ENCODE data around the gene DYNC1I1. TPM values are rescaled to one million over a fixed set of nuclear protein-coding genes. Genes with fewer than 3 reads are reported as not detected.

DYNC1I1 gene
- total and polyA plus RNA-seq, 2 experiments from 2014 or later, result 0.53 to 1.4 TPM

GRCh38 chr7:95917634-95918033 lies 145.3 kb downstream of the DYNC1I1 start:
- no peaks in the 10 kb centered on the region for H3K9me2 ChIP-seq (ENCODE audit: insufficient read depth)
- no peaks in the 10 kb centered on the region for H3F3A ChIP-seq (ENCODE audit: insufficient read depth)
- no peaks in the 10 kb centered on the region for H3K36me3 ChIP-seq (ENCODE audit: low read depth)
- H3K27me3 ChIP-seq (replicated peaks; ENCODE audit: insufficient read depth), result no peaks in the 10 kb centered on the region; the same call in 1 of the 2 replicates
- no peak overlapping the region for H3K4me2 ChIP-seq (ENCODE audit: unreplicated experiment)
- H3K27ac ChIP-seq, result no peak overlapping the region
- H3K4me1 ChIP-seq (ENCODE audit: insufficient read depth), result peaks cover 14% of the 10 kb centered on the region
- WGBS, 2 experiments (ENCODE audit: low coverage in 1 of 2, low lambda C conversion rate in 2 of 2, missing lambda C conversion rate in 2 of 2), result 63 to 70% methylated on average over 8 of the region's 8 CpGs
- H3K9me3 ChIP-seq (ENCODE audit: low read depth), result no peaks in the 10 kb centered on the region
- no peak for DNase-seq
- H2AFZ ChIP-seq, result no peak overlapping the region
- H4K20me1 ChIP-seq (ENCODE audit: insufficient read depth), result no peaks in the 10 kb centered on the region
- in situ Hi-C loops (cut with MboI), result loop anchor here (25.0 kb wide), 1 partner anchor 1920 kb away; no protein-coding TSS in a partner anchor
- H3K4me3 ChIP-seq, result no peak overlapping the region
- H3K79me2 ChIP-seq (ENCODE audit: insufficient read depth), result no peaks in the 10 kb centered on the region
- H3K9ac ChIP-seq, result no peak overlapping the region
- TF ChIP-seq EZH2 (IDR thresholded peaks at IDR 0.05; ENCODE audit: insufficient read depth, poor library complexity, severe bottlenecking) (no peak), EZH2phosphoT487 (IDR thresholded peaks at IDR 0.05; ENCODE audit: insufficient read depth, low read depth) (no peak)

DNA sequence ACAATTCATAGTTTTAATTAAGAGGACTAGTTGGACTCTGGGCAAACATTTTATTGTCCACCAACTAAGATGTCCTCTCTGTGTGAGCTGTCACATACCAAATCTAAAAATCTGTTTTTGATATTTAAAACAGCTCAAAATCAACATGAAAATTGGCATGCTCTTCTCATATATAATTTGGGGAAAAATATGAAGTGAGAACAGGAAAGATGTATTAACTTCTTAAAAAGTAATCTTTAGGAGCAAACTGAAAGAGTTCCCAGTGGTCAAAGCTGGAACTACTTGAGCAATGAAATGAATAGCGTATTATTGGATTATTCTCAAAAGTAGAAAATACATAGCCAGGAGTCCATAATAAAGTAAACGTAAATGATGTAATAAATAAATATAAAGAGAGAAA lies 147.2 kb downstream of the DYNC1I1 start:
- H3F3A ChIP-seq (ENCODE audit: insufficient read depth), result no peaks in the 10 kb centered on the region
- H2AFZ ChIP-seq, result no peak overlapping the region
- H3K4me1 ChIP-seq (ENCODE audit: insufficient read depth), result peaks cover 16% of the 10 kb centered on the region
- TF ChIP-seq EZH2 (IDR thresholded peaks at IDR 0.05; ENCODE audit: insufficient read depth, poor library complexity, severe bottlenecking) (no peak), EZH2phosphoT487 (IDR thresholded peaks at IDR 0.05; ENCODE audit: insufficient read depth, low read depth) (no peak)
- H3K27me3 ChIP-seq (replicated peaks; ENCODE audit: insufficient read depth), result no peaks in the 10 kb centered on the region
- in situ Hi-C loops (cut with MboI), result loop anchor here (25.0 kb wide), 1 partner anchor 1918 kb away; no protein-coding TSS in a partner anchor
- WGBS, 2 experiments (ENCODE audit: low coverage in 1 of 2, low lambda C conversion rate in 2 of 2, missing lambda C conversion rate in 2 of 2), result 77 to 91% methylated on average over 2 of the region's 2 CpGs
- H3K27ac ChIP-seq, result no peak overlapping the region
- H3K9me3 ChIP-seq (ENCODE audit: low read depth), result no peaks in the 10 kb centered on the region
- H3K79me2 ChIP-seq (ENCODE audit: insufficient read depth), result no peaks in the 10 kb centered on the region
- H3K36me3 ChIP-seq (ENCODE audit: low read depth), result no peaks in the 10 kb centered on the region
- peak; percentile 6 for DNase-seq
- H3K9ac ChIP-seq, result no peak overlapping the region
- H3K4me3 ChIP-seq, result no peak overlapping the region
- H3K9me2 ChIP-seq (ENCODE audit: insufficient read depth), result no peaks in the 10 kb centered on the region
- H3K4me2 ChIP-seq (ENCODE audit: unreplicated experiment), result no peak overlapping the region
- H4K20me1 ChIP-seq (ENCODE audit: insufficient read depth), result no peaks in the 10 kb centered on the region

DNA sequence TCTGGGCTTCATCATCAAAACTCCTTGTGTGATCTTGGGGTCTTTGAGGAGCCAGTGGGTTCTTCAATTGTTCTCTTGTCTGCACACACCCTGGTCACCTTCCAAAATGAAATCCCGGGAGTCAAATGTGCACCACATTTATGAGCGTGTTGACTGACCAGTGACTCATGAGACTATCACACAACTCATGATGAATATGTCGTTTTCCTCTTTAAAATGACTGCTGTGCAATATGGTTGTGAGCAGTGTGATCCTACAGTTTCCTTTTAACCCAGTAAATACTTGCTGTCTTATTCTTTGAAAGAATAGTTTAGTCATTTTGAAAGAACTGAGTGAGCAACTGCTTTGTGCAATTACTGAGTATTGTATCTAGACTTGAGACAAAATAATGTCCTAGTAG lies 149.2 kb downstream of the DYNC1I1 start:
- 0 to 1% methylated on average over 3 of the region's 3 CpGs for WGBS, 2 experiments (ENCODE audit: low coverage in 1 of 2, low lambda C conversion rate in 2 of 2, missing lambda C conversion rate in 2 of 2)

DNA sequence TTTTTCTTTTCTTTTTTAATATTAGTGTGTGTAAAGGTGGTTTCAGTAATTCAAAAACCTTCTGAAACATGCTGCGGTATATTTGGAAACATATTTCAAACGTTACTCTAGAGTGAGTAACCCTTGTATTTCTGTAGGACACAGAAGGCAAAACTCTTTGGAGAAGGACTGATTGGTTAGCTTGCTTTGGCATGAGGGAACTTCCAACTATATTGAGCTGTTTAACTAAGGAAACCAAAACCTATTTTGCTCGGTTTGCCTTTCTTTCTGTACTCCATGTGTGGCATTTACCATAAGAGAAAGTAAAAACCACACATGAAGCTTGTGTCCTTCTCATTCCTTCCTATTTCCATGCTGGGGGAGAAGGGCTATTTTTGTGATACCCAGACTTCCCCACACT lies 149.8 kb downstream of the DYNC1I1 start:
- H4K20me1 ChIP-seq (ENCODE audit: insufficient read depth), result no peaks in the 10 kb centered on the region
- H3K79me2 ChIP-seq (ENCODE audit: insufficient read depth), result no peaks in the 10 kb centered on the region
- no peaks in the 10 kb centered on the region for H3K36me3 ChIP-seq (ENCODE audit: low read depth)
- no peak overlapping the region for H3K9ac ChIP-seq
- DNase-seq, result peak; percentile 50
- peak overlapping the region; percentile 55 for H3K4me2 ChIP-seq (ENCODE audit: unreplicated experiment)
- no peak overlapping the region for H3K27ac ChIP-seq
- in situ Hi-C loops (cut with MboI), result loop anchor here (25.0 kb wide), 1 partner anchor 1915 kb away; no protein-coding TSS in a partner anchor
- no peaks in the 10 kb centered on the region for H3K9me3 ChIP-seq (ENCODE audit: low read depth)
- peak overlapping the region; percentile 26; the same call in 1 of the 2 replicates for H3K4me3 ChIP-seq
- H3K27me3 ChIP-seq (replicated peaks; ENCODE audit: insufficient read depth), result no peaks in the 10 kb centered on the region
- H3K9me2 ChIP-seq (ENCODE audit: insufficient read depth), result no peaks in the 10 kb centered on the region
- H3K4me1 ChIP-seq (ENCODE audit: insufficient read depth), result peaks cover 16% of the 10 kb centered on the region
- H2AFZ ChIP-seq, result no peak overlapping the region
- no peaks in the 10 kb centered on the region for H3F3A ChIP-seq (ENCODE audit: insufficient read depth)
- 20 to 23% methylated on average over 3 of the region's 3 CpGs for WGBS, 2 experiments (ENCODE audit: low coverage in 1 of 2, low lambda C conversion rate in 2 of 2, missing lambda C conversion rate in 2 of 2)
- TF ChIP-seq EZH2phosphoT487 (IDR thresholded peaks at IDR 0.05; ENCODE audit: insufficient read depth, low read depth) (no peak), EZH2 (IDR thresholded peaks at IDR 0.05; ENCODE audit: insufficient read depth, poor library complexity, severe bottlenecking) (no peak)

More for the DNA sequence above, 149.2 kb downstream of the DYNC1I1 start:
- Histone ChIP-seq H3F3A (ENCODE audit: insufficient read depth) (no peaks in the 10 kb centered on the region), H3K4me3 (no peak overlapping the region), H3K4me1 (ENCODE audit: insufficient read depth) (peaks cover 16% of the 10 kb centered on the region), H3K9me2 (ENCODE audit: insufficient read depth) (no peaks in the 10 kb centered on the region), H2AFZ (no peak overlapping the region), H3K4me2 (ENCODE audit: unreplicated experiment) (peak overlapping the region; percentile 55), H3K9me3 (ENCODE audit: low read depth) (no peaks in the 10 kb centered on the region), H3K79me2 (ENCODE audit: insufficient read depth) (no peaks in the 10 kb centered on the region), H3K27ac (no peak overlapping the region), H3K36me3 (ENCODE audit: low read depth) (no peaks in the 10 kb centered on the region), H4K20me1 (ENCODE audit: insufficient read depth) (no peaks in the 10 kb centered on the region), H3K27me3 (replicated peaks; ENCODE audit: insufficient read depth) (no peaks in the 10 kb centered on the region), H3K9ac (no peak overlapping the region)
- TF ChIP-seq EZH2phosphoT487 (IDR thresholded peaks at IDR 0.05; ENCODE audit: insufficient read depth, low read depth) (no peak), EZH2 (IDR thresholded peaks at IDR 0.05; ENCODE audit: insufficient read depth, poor library complexity, severe bottlenecking) (no peak)
- DNase-seq, result peak; percentile 67
- in situ Hi-C loops (cut with MboI), result loop anchor here (25.0 kb wide), 1 partner anchor 1916 kb away; no protein-coding TSS in a partner anchor
